Fibroblast of lung (primary cell): Measurements from ENCODE around the gene FMN1. TPM values are rescaled to one million over a fixed set of nuclear protein-coding genes. Genes with fewer than 3 reads are reported as not detected.

ENCODE experiments used
- DNase-seq, 2 donors: peaks; one replicate each; pipeline versions ENCODE4 v3.0.0 to v3.0.0-alpha.2; 2010; ENCODE audit warnings: low read depth in 2 of 2
- H2AFZ ChIP-seq: 2 replicates; pipeline ENCODE4 v1.5.1; 2012; ENCODE audit warnings: low read length, control low read depth, inconsistent platforms
- H3K27ac ChIP-seq: 2 replicates; pipeline ENCODE4 v1.5.1; 2011; ENCODE audit warnings: low read length, control low read depth; ENCODE audit not compliant: insufficient read depth
- H3K27me3 ChIP-seq: 2 replicates; pipeline ENCODE4 v1.5.1; 2011; ENCODE audit warnings: mild to moderate bottlenecking, low read length; ENCODE audit not compliant: control insufficient read depth, insufficient read depth
- H3K36me3 ChIP-seq: 2 replicates; pipeline ENCODE4 v1.5.1; 2011; ENCODE audit warnings: low read length; ENCODE audit not compliant: control insufficient read depth, insufficient read depth
- H3K4me1 ChIP-seq: 2 replicates; pipeline ENCODE4 v1.5.1; 2011; ENCODE audit warnings: low read length; ENCODE audit not compliant: control insufficient read depth, insufficient read depth; ENCODE audit errors: extremely low read depth
- H3K4me2 ChIP-seq: 2 replicates; pipeline ENCODE4 v1.5.1; 2011; ENCODE audit warnings: low read length, control low read depth; ENCODE audit not compliant: insufficient read depth; ENCODE audit errors: extremely low read depth
- H3K4me3 ChIP-seq, 4 experiments: fragments of 200-600 bp in 1 of 4; sonication (generic) in 1 of 4; replicated peaks in 1 of 4; 2 replicates each; pipeline ENCODE4 v1.5.1; 2011 to 2016; ENCODE audit warnings: low read length in 4 of 4, low read depth in 3 of 4, mild to moderate bottlenecking in 3 of 4, control low read depth in 2 of 4, inconsistent platforms in 1 of 4, mixed read lengths in 1 of 4; ENCODE audit not compliant: insufficient read depth in 1 of 4; ENCODE audit errors: control extremely low read depth in 1 of 4
- H3K79me2 ChIP-seq: 2 replicates; pipeline ENCODE4 v1.5.1; 2012; ENCODE audit warnings: mild to moderate bottlenecking, low read length, inconsistent platforms; ENCODE audit not compliant: control insufficient read depth, insufficient read depth
- H3K9ac ChIP-seq: 2 replicates; pipeline ENCODE4 v1.5.1; 2011; ENCODE audit warnings: mild to moderate bottlenecking, low read length, control low read depth; ENCODE audit not compliant: insufficient read depth
- H3K9me3 ChIP-seq: 2 replicates; pipeline ENCODE4 v1.5.1; 2012; ENCODE audit warnings: low read depth, low read length; ENCODE audit not compliant: control insufficient read depth, insufficient read depth
- H4K20me1 ChIP-seq: 2 replicates; pipeline ENCODE4 v1.5.1; 2011; ENCODE audit warnings: low read length; ENCODE audit not compliant: control insufficient read depth, insufficient read depth; ENCODE audit errors: extremely low read depth
- CTCF ChIP-seq, 2 donors: IDR thresholded peaks in 1 of 2; conservative IDR thresholded peaks in 1 of 2; 1 replicate in 1 of 2; 2 replicates in 1 of 2; pipeline ENCODE4 v1.5.1; 2011 to 2012; ENCODE audit warnings: low read length in 2 of 2, control low read depth in 1 of 2, inconsistent platforms in 1 of 2, low read depth in 1 of 2, mild to moderate bottlenecking in 1 of 2
- EZH2 ChIP-seq: IDR thresholded peaks from 2 replicates; pipeline ENCODE4 v1.5.1; 2012; ENCODE audit warnings: low read length, control low read depth, mild to moderate bottlenecking; ENCODE audit errors: missing control alignments
- polyA plus RNA-seq, 2 donors: library from polyadenylated mRNA; depleted of rRNA in 1 of 2; stranded (reverse) in 1 of 2; unstranded in 1 of 2; fragments of >200 nt; gene quantifications; 2 replicates each; pipeline ENCODE4 v1.2.1, GENCODE V29; 2011 to 2012; ENCODE audit warnings: missing spikeins in 1 of 2
- total RNA-seq: library from RNA; depleted of rRNA; stranded (reverse); fragments of >200 nt; gene quantifications from 2 replicates; pipeline ENCODE4 v1.2.1, GENCODE V29; 2014

FMN1 gene
- total and polyA plus RNA-seq, 2 donors (not counting 1 experiment from before 2014, with no cell fraction given) = 7.5 to 43.8 TPM

DNA sequence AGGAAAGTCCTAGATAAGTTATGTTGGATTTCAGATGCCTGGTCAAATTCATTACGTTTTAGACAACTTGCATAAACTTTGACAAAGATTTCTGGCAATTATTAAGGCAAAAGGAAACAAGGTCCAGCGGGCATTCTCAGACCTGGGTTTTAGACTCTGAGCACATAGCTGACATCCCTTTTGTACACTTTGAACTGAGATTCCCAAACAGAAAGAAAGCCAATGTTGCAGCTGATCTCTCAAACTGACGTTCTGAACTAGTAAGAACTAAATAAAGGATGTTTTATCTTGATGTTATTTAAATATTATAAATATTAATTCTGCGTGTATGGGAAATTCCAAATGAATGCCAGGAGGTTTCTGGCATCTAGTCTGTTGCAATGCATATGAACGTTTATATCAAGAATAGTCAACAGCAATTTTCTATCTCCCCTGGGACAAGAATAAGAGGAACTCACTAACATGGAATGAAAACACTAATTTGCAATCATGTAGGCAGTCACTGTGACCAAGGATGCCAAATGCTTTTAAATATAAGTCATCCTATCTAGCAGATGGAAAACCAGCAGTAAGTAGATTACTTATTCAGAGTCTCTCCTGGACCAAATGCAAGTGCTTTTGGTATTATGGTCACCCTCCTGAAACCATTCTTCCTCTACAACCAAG is 274.6 kb downstream of the FMN1 start:
- Histone ChIP-seq H3K9ac (no peak overlapping the region), H3K79me2 (peaks cover 4% of the 10 kb centered on the region), H3K4me3 (no peak overlapping the region), H3K27ac (peak overlapping the region; percentile 78), H3K36me3 (no peaks in the 10 kb centered on the region), H2AFZ (no peak overlapping the region), H3K4me1 (peaks cover 27% of the 10 kb centered on the region), H3K4me2 (peak overlapping the region; percentile 56), H3K9me3 (no peaks in the 10 kb centered on the region), H4K20me1 (no peaks in the 10 kb centered on the region), H3K27me3 (no peaks in the 10 kb centered on the region)
- no peak for TF ChIP-seq EZH2
- no peak for TF ChIP-seq CTCF (conservative IDR thresholded peaks at IDR 0.05 in 1 of 2, IDR thresholded peaks at IDR 0.05 in 1 of 2; ENCODE audit: low read depth in 1 of 2, low read length in 2 of 2)
- DNase-seq = peak; percentile 93 to 98

DNA sequence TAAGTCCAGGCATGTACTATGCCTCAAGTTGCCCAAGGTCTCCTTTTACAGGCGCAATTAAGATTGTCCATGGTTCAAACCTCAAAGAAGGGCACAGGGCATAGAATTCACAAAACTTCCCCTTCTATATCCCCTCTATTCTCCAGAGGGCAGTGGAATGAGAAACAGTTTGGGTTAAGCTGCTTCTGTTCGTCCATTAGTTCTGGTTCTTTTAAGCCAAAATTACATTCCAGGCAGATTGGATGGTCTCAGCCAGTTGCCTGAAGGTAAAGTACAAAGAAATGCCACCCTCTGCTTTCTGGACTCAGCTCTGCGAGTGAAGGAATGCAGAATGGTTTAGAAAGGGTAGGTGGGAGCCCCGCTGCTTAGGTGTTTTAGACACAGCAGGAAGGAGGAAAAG is 276.0 kb downstream of the FMN1 start:
- Histone ChIP-seq H3K9me3 (no peaks in the 10 kb centered on the region), H3K4me3 (no peak overlapping the region), H2AFZ (no peak overlapping the region), H3K4me1 (peaks cover 27% of the 10 kb centered on the region), H3K79me2 (peaks cover 5% of the 10 kb centered on the region), H3K9ac (no peak overlapping the region), H3K36me3 (no peaks in the 10 kb centered on the region), H3K4me2 (no peak overlapping the region), H3K27ac (peak overlapping the region; percentile 78), H4K20me1 (no peaks in the 10 kb centered on the region), H3K27me3 (no peaks in the 10 kb centered on the region)
- TF ChIP-seq EZH2 = no peak
- no peak for DNase-seq

DNA sequence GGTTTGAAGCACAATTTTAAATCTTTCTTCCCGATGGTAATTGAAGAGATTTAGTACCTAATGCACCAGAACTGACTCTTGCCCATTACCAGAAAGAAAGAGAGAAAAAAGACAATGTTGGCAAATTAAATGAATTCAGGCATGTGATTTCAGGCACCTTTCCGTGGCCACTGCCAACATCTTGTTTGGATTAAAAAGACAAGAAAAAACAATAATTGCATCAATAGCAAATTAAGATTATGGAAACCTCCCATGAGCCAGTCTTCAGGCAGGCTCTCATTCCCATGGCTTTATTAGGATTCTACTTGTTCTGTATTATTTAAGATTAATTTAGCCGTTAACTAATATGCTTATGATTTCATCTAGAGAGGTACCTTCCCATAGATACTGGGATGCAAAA is 283.7 kb downstream of the FMN1 start:
- no peaks in the 10 kb centered on the region for H3K27me3 ChIP-seq
- TF ChIP-seq CTCF (conservative IDR thresholded peaks at IDR 0.05 in 1 of 2, IDR thresholded peaks at IDR 0.05 in 1 of 2; ENCODE audit: low read depth in 1 of 2, low read length in 2 of 2) (no peak), EZH2 (no peak)
- H4K20me1 ChIP-seq = no peaks in the 10 kb centered on the region
- H3K4me3 ChIP-seq = no peak overlapping the region
- H3K27ac ChIP-seq = no peak overlapping the region
- H3K79me2 ChIP-seq = peaks cover 3% of the 10 kb centered on the region
- H3K36me3 ChIP-seq = no peaks in the 10 kb centered on the region
- no peak overlapping the region for H2AFZ ChIP-seq
- DNase-seq = no peak
- no peak overlapping the region for H3K9ac ChIP-seq
- no peaks in the 10 kb centered on the region for H3K9me3 ChIP-seq
- no peak overlapping the region for H3K4me2 ChIP-seq
- peaks cover 17% of the 10 kb centered on the region for H3K4me1 ChIP-seq
